Measurements from ENCODE around the gene KRT25.

KRT25 gene

DNA sequence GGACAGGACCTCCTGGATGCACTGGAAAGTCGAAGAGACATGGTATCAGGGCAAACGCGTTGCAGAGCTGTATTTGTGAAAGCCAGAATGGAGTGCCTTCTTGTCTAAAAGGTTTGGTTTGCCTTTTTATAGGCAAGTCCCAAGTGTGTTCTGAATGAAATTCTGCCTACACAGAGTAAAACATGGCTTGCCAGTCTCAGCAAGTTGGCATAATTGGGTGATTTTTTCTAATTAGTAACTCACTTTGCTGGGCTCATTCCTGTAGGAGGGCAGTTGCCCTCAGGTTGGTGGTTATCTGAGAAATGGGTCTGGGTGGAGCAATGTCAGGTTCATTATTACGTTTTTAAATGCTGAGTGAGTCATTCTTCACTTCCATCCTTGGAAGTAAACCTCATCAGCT is at the start of gene KRT25:
TSS of gene KRT25 (minus strand) at position 101 of the 400 bp plus-strand sequence. CDS start at position 41, 60 bp downstream.
- no peak for DNase-seq

GRCh38 chr17:40803617-40804082 is 48.5 kb upstream of the KRT25 start:
- peak; percentile 70 for DNase-seq

DNA sequence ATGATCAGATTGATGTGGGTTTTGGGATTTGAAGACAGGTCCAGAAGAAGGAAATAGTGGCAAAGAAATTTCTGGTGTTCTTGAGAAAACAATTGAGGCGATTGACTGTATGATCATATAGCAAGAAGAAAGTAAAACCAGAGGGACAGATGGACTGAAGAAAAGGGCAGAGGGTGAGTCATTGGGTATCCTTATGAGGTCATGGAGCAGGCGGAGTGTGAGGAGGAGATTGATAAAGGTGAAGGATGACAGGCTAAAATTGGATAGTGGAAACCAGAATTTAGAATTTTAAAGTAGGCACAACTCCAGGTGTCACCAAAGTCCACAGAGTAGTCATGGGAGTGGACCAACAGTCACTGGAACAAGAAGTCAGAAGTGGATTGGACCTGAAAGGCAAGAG is 46.0 kb upstream of the KRT25 start:
- DNase-seq = no peak

DNA sequence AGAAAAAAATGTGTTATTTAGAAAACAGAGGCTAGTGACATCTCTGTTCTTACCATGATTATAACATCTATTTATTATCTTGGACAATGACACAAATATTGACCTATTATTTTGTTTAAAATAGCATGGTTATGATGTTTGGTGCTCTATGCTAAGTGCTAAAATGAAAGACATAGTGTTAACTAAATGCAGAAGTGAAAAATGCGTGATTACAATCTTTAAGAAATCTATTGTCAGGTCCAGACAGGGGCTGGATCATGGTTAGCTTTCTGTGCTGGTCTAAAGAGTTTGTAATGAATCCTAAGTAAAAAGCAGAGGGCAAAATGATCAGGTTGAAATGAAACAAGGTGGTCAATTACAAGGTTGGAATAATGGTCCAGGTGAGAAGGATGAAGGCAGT is 45.2 kb upstream of the KRT25 start:
- DNase-seq = no peak

DNA sequence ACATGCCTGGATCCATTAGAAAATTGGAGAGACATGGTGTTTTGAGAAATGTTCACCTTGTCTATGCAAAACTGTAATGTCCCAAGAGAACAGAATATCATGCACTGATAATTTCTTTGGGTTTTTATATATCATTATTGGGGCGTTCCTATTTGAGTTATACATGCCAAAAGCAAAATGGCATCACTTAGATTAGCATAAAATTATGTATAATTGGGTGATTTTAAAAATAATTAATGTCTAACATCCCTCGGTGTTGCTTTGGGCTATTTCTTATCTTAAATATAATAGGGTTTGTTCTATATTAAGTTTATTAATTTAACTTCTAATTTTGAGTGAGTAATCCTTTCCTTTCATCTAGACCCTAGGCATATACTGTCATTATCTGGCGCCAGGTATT is 44.7 kb upstream of the KRT25 start, which contains the start of gene KRT28:
TSS of gene KRT28 (minus strand) at position 101 of the 400 bp plus-strand sequence. CDS start at position 35, 66 bp downstream.
- no peak for DNase-seq

DNA sequence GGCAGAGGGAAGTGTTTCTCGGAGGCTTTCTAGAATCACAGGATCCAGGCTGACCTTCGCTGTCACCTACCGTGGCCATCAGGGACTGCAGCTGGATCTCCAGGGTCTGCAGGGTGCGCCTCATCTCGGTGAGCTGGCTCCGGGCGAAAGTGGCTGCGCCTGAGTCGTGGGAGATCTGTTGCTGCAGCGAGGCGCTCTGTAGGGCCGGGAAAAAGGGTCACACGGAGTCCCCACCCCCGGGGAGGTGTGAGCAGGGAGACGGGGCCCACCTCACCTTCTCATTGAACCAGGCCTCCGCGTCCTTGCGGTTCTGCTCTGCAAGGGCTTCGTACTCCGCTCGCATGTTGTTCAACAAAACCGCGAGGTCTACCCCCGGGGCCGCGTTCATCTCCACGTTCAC is 41.7 kb upstream of the KRT25 start:
- no peak for DNase-seq

GRCh38 chr17:40795019-40795667 is 40.0 kb upstream of the KRT25 start:
- DNase-seq = no peak

DNA sequence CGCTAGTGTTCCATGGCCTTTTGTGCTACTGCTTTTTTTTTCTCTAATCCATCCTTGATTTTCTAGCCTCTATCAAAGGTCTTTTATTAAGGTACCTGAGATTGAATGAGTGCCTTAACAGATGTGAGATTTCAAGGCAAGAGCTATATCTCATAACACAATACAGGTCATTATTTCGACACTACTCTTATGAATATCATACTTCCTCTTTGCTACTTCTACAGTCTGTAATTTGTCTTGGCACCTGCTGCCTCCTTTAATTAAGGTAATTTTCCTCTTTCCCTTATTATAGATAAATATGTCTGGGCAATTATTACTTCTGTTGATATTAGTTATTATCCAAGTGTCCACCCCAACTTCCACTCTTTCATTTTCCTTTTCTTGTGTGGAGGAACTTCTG is 39.3 kb upstream of the KRT25 start:
- no peak for DNase-seq

DNA sequence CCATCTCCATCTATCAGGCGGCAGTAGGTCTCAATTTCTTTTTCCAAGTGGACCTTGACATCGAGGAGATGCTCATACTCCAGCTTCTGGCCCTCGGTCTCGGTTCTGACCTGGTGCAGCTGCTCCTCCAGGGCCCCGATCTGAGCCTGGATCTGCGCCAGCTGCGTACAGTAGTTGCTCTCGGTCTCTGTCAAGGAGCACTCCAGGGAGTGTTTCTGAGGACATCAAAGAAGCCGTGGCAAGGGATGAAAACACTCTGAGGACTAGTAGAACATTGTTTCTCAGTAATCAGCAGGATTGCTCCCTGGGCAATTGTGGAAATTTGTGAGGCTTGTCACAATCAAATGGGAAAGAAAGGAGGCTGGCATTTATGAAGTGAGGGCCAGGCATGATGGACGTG is 38.7 kb upstream of the KRT25 start:
- no peak for DNase-seq

- no peak for DNase-seq
These were observed 36.8 kb upstream of the KRT25 start for GRCh38 chr17:40791787-40792436.

GRCh38 chr17:40791111-40791510 is 36.0 kb upstream of the KRT25 start:
- DNase-seq = no peak

DNA sequence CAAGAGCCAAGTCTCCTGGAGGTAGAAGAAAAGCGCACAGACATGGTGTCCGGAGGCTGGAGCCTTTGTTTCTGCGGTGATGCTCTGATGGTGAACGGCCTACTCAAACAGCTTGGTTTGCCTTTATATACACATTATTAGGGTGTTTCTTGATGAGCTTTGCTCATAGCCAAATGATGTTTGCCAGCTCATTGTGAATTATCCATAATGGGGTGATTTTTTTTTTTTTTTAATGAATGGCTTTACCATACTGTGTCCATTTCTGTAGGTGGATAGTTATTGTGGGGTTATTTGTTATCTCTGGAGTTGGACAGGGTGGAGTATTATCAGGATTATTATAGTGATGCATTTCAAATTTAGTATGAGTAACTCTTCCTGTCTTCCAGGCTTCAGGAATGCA is 27.3 kb upstream of the KRT25 start, which contains the start of gene KRT27:
TSS of gene KRT27 (minus strand) at position 101 of the 400 bp plus-strand sequence. CDS start at position 44, 57 bp downstream.
- no peak for DNase-seq

DNA sequence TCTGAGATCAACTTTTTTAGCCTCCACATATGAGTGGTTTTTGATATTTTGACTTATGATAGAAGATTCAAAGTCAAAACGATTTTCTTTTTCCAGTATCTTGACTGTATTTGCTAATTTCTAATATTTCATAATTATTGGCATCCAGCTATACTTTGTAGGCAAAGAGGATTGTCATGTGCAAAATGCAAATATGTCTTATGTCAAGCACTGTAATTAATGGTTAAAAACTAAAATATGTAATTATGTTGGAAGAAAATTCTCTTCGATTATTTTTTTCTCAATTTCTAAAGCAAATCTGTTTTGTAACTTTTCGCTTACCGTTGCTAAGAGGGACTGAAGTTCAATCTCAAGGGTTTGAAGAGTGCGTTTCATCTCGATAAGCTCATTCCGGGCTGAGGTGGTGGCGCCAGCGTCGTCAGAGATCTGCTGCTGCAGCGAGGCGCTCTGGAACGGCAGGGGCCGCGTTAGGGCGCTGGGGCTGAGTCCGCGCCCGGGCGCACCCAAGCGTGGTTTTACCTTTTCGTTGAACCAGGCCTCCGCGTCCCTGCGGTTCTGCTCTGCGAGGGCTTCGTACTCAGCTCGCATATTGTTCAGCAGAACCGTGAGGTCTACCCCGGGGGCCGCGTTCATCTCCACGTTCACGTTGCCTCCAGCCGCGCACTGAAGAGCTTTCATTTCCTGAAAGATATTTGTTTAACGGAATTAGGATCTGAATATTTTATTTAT is 24.2 kb upstream of the KRT25 start:
- DNase-seq = peak; percentile 19

- no peak for DNase-seq
These were observed 23.3 kb upstream of the KRT25 start for GRCh38 chr17:40778461-40778860.

DNA sequence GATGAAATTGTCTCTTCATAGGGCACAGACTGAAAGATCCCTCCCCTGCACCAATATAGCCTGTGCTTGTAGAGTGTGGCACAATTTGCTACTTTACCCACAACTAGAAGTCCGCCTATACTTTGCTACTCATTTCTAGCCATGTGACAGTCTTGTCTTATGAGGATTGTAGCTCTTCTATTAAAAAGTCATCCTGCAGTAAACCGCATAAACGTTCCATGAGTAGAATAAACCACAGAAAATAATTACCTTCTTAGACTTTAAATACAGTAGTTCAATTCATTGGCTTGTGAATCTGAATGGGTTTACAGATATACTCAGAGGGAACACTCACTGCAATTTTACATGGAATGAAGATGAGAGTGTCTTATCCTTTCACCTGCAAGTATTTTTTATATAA is 22.8 kb upstream of the KRT25 start:
- no peak for DNase-seq

GRCh38 chr17:40777459-40777858 is 22.3 kb upstream of the KRT25 start:
- DNase-seq = no peak

- DNase-seq = no peak
These were observed 20.8 kb upstream of the KRT25 start for GRCh38 chr17:40775945-40776344.

DNA sequence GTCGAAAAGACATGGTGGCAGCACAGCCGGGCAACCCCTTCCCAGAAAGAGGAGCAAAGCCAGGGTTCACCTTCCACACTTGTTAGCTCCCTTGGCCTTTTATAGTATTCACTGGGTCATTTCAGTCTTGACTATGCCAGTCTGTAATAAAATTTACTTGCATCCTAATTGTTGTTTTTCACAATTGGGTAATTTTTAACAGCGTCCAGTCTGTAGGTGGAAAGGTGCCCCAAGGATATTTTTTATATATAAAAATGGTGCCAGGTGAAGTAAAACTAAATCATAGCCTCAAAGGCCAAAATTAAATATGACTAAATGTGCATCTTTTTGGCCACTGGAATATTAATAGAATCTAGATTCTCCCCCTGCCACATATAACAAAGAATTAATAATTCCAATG is 17.0 kb upstream of the KRT25 start, which contains the start of gene KRT26:
TSS of gene KRT26 (minus strand) at position 101 of the 400 bp plus-strand sequence. CDS start at position 13, 88 bp downstream.
- DNase-seq = no peak

GRCh38 chr17:40765657-40766056 is 10.5 kb upstream of the KRT25 start:
- DNase-seq = no peak

DNA sequence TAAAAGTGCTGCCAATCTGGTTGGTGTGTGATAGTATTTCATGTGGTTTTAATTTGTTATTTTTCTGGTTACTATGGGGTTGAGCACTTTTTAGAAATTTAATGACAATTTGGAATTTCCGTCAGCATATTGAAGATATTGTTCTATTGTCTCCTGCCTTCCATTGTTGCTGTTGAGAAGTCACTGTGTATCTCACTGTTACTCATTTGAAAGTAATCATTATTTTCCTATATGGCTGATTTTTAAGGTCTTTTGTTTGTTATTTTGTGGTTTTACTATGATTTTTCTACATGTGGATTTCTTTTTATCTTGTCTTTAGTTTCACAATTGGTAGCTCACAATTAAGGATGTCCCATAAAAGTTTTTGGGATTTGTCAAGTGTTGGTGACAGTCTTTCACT is 8.6 kb upstream of the KRT25 start:
- no peak for DNase-seq

GRCh38 chr17:40760105-40761016 is 5.2 kb upstream of the KRT25 start:
- no peak for DNase-seq

DNA sequence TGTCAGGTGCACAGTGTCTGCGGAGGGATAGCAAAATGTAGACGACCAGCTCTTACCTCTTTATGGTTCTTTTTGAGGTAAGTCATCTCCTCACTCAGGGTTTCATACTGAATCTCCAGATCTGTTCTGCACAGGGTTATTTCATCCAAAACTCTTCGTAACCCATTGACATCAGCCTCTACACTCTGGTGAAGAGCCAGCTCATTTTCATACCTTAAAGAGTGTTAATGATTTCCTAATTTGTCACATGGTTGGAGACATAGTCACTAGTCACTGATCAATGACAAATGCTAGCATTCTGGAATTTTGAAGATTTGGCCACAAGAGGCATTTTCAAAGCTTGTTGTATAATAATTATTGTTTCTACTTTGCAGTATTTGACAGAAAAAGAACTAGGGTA is 1.3 kb downstream of the KRT25 start:
- no peak for DNase-seq

- DNase-seq = no peak
These were observed 4.1 kb downstream of the KRT25 start for GRCh38 chr17:40751065-40751464.

All from activated CD4-positive, alpha-beta T cell treated with anti-CD3 and anti-CD28 coated beads, Interleukin-2, amount 50 U/mL, for 1 hour (primary cell).